NAMALWA (cell line): ENCODE results near the gene MEGF11.

Experiments used
- DNase-seq: peaks from one replicate; pipeline ENCODE4 v3.0.0-alpha.2; 2015; ENCODE audit warnings: low spot score

MEGF11 gene

DNA sequence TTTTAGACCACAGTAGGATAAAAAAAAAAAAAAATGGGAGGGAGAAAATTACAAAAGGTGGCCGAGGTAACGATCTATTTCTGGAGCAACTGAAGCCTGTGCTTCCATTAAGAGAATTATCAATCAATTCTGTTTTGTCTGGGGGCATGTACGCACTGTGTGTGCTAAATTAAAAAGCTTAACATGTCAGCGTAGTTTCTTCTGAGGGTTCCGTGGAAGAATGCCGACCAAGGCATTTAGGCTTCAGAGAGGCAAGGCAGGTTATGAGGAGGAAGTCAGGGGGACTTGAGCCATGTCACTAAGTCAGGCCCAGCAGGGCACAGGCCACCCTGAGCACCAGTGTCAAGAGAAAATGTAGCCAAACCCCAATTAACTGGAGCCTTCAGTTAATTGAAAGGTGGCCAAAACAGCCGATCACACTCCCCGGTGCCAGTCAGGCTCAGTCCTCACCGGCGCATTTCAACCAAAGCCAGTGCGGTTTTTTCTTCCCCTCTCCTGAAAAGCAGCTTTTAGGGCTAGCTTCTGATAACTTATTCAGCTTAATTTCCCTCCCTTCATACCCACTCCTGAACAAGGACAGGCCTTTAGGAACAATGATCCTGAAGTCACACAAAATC, 113.9 kb downstream of the MEGF11 start:
- no peak for DNase-seq

DNA sequence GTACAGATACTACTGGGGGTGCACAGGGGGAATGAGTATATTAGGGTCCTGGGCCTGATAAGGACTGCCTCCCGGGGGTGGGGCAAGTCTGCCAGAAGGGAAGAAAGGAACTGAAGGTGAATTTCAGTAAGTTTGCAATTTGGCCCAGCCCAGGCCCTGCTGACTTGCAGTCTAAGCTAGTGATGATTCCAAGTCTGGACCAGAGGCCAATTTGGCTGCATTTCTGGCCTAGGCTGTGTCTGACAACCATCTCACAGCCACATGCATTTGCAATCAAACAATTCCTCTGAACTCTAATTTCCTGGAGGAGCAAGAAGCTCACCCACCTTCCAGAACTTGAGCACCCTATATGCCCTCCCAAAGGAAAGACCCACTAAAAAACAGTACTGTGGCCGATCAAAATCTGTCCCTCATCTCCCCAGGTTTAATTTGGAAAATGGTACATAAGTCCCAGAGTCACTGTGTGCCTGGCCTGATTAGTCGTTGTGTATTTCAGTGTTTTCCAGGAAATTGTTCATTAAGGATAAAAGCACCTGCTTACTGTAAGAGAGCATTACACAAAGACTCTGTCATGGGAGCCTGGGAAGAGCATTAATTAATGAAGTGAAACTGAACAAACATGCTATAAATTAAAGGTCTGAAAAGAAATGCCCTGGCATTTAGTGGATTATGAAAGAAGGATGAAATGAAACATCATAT, 114.5 kb downstream of the MEGF11 start:
- no peak for DNase-seq

- no peak for DNase-seq
These were observed 115.3 kb downstream of the MEGF11 start for GRCh38 chr15:66138096-66138783.

DNA sequence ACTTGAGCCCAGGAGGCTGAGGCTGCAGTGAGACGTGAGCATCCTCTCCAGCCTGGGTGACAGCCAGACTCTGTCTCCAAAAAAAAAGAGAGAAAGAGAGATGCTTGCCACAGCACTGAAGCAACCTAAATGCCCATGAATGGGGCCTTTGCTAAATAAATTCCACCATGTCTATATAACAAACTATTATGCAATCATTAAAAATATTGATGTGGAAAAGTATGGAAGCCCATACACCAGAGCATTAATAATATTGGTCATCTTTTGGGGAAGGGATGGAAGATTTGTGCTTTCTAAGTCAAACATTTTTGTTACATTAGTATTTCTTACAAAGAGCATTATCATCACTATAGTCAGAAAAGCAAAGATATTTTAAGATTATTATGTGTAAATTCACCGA, 116.6 kb downstream of the MEGF11 start:
- DNase-seq, result no peak

DNA sequence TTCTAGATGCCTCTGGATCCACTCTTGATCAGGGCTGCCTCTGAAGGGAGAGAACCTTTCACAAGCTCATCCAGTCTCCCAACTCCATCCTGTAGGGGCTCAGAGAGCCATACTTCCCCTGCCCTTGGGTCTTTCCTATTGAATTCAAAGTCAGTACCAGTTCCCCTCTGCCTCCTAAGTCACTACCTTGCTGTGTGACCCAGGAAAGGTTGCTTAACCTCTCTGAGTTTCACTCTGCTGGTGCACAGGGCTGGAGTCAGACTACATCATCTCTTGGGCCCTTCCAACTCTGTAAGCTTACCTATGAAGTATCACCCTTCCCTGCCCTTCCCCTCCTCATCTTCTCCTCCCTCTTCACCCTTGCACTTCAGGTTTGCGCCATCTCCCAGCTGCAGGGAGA, 117.9 kb downstream of the MEGF11 start:
- no peak for DNase-seq

DNA sequence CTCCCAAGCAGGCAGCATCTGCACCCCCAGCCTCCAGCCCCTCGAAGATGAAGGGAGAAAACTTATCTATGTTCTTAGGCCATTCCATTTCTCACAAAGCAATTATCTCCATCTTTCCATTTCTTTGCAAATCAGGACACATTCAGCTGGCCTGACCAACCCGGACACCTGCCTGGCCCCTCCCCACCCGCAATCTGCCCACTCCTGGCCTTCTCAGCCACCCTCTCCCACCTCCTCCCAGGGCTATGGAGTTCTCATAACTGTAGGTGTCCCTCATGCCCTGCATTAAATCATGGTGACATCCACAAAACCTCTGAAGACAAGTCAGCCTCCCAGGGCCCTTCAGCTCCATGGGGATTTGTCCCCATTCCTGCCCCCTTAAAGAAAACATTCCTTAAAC, 119.3 kb downstream of the MEGF11 start:
- DNase-seq, result no peak

DNA sequence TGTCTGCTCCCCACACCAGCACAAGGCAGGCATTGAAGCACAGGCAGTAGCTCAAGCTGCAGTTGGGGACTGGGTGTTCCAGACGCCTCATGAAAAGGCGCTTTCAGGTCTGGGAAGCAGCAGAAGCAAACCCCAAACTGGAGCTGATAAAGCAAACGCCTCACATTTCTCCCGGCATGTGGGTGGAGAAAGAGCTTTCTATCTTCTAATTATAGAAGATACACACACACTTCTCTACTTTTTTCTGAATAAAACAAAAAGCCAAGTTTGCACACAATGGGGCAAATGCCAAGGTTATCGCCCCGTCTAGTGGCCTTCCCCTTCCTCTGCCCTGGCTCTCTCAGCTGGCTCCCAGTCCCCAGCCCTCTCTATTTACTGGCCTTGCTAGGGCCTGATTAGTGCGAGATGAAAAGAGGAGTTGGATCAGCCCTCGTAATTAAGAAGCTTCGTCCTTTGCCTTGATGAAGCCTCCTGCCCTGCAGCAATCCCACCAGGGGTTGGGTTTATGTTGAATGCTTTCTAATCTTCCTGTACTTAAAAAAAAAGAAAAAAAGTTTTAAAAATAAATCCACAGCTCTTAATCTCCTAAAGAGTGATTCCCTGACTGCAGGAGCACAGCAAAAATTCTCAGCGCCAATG, 120.2 kb downstream of the MEGF11 start:
- DNase-seq, result no peak

DNA sequence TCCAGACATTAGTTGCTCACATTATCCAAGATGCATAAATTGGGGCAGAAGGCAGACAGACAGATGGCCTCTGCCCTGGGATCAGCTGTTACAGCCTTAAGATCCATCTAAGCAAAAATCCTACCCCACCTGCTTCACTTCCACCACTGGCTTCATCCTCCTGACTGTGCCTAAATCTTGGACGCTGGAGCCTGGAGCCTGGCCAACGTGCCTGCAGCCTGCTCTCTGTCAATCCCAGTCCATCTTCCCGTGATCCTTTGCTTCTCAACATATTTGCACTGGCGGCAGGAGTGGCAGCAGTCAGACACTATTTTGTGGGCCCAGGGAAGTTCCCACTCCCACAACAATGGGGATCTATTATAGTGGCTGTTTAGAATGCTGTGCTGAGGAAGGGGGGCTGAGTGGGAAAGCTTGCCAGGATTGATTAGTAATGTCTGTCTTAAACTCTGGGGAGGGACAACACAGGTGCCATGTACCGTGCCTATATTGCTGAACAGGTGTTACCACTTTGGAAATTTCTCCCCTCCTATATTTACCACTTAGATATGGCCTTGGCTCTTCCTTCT, 121.2 kb downstream of the MEGF11 start:
- no peak for DNase-seq

DNA sequence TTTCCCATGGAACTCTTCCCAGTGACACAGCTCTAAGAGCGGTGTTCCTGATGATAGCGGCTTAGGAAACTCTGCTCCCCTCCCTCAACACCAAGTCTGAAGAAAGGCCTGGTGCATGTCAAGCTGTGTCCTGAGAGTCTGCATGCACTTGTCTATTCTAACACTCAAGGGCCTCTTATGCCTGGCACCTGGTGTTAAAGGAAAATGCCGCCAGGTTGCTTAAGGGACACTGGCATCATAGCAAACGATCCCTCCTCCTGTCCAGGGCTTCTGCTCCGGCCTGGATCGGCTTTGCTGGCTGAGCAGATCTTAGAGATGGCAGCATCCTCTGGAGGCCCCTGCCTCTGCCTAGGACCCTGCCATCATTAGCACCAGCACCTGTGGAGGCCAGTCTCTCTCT, 121.7 kb downstream of the MEGF11 start:
- no peak for DNase-seq

- no peak for DNase-seq
These were observed 122.3 kb downstream of the MEGF11 start for GRCh38 chr15:66131200-66131599.

GRCh38 chr15:66130496-66131034, 123.0 kb downstream of the MEGF11 start:
- no peak for DNase-seq

DNA sequence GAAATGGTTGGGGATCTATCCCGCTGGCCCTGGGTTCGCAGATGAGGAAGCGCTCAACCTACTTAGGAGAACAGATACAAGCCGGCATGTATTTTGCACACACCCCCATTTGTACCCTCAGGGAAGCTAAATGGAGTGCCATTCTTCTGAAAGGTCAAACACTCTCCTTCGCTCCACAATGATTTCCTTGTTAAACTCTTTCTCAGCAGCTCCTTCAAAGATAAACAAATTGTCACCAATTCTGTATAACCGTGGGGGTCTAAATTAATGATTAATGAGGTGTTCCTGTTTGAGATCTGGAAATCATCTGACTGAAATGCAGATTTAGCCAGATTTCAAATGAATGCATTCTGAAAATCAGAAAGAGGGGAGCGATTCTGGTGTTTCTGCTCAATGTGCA, 124.0 kb downstream of the MEGF11 start:
- no peak for DNase-seq

DNA sequence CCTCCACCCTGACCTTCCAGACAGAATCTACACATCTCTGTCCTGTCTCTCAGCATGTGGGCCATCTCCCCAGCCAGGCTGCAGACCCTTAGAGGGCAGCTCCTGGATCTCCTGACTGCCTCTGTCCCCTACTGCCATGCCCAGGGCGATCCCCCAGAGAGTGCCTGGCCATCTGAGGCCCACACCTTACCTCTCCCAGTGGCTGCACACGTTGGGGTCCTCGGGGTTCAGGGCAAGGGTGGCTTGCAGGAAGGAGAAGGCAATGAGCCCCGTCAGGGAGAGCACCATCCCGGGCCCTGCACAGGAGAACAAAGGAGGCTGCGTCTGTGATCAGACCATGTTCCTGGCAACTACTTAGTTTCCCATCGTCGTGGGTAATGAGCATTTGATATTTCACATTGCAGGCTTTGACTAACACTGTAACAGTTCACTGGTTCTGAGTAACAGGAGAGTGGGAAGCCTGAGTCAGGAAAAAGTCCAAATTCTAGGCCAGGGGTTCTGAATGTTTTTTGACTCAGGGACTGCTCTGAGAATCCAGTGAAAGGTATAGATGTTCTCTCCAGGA, 125.4 kb downstream of the MEGF11 start:
- no peak for DNase-seq

DNA sequence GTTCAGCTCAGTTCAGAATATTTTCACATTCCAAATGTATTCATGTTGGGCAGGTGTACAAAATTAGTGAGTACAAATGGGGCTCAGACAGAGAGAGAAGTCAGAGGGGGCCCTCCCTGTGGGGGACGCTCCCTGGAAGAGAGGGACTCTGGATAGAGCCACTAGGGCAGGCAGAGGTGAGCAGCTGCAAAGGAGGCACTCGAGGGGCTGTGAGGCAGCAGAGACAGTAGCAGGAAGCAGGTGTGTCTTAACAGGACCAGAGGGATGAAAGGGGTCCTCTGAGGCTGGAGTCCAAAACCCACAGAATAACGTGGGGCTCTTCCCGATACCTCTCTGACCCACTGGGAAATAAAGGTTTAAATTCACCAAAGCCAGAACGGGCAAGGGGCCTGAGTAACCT, 127.1 kb downstream of the MEGF11 start:
- DNase-seq, result no peak

DNA sequence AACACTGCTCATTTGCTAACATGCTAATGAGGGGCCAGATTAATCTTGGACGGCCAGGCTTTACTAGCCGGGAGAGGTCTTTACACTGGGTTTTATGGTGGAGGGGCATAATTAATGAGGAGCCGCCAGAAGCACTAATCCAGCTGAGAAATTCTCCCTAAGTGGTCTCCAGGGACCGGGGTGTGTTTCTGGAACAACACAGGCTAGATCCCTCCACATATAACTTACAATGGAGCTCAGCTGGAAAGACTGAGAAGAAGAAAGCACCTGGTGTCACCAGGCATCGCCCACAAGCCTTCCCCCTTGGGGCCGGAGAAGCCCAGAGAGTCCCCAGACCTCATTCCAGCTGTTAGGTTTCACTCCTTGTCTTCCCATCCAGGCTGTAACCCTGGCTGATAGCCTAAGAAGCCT, 127.5 kb downstream of the MEGF11 start:
- DNase-seq, result no peak

- no peak for DNase-seq
These were observed 128.9 kb downstream of the MEGF11 start for GRCh38 chr15:66124651-66125050.

GRCh38 chr15:66123799-66124198, 129.8 kb downstream of the MEGF11 start:
- no peak for DNase-seq

DNA sequence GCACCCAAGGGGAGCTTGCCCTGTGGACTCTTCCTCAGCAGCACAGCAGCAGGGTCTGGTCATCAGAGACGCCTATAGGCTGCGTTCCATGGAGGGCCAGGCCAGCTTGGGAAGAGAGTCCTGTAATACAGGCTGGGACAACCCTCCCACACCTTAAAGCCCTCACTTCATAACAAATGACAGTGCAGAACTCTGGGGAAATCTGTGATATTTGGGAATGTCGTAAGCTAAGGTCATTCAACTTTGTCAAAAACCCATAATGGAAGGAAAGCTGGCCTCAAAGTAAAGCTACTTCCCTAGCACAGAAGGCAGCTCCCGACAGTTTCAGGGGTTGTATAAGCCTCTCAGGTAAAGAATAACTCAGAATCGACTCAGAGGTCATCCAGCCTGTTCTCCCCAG, 133.1 kb downstream of the MEGF11 start:
- DNase-seq, result no peak

- DNase-seq, result no peak
These were observed 135.7 kb downstream of the MEGF11 start for GRCh38 chr15:66117841-66118240.

DNA sequence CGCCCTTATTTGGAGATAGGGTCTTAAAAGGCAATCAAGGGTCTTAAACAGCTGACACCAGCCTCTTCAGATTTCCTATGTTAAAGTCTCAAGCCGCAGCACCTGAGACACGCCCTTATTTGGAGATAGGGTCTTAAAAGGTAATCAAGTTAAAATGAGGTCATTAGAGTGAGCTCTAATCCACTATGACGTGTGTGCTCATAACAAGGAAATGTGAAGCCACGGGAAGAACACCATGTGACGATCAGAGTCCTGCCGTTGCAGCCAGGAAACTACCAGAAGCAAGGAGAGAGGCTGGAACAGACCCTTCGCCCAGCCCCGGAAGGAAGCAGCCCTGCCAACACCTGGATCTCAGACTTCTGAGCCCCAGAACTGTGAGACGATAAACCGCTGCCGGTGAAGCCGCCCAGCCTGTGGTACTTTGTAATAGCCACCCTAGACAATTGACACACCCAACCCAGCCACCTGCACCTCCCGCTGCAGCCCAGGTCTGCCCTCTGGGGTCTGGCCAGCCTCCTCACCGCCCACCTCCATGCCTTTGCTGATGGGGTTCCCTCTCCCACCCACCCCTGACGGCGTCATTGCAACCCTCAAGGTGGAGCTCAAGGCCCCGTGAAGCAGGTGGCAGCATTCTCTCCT, 137.9 kb downstream of the MEGF11 start:
- DNase-seq, result no peak

GRCh38 chr15:66114863-66115425, 138.6 kb downstream of the MEGF11 start:
- no peak for DNase-seq
